PC-3 (cell line): ENCODE results near the gene PITPNM3. TPM values are rescaled to one million over a fixed set of nuclear protein-coding genes. Genes with fewer than 3 reads are reported as not detected.

Source experiments
- ATAC-seq: fragments of 200-7000 bp; cut with Tn5 transposase; 2 replicates; pipeline ENCODE4 v1.9.1; 2020; ENCODE audit warnings: mild to moderate bottlenecking, moderate library complexity
- BruUV-seq: library from RNA; stranded (reverse); fragments of 400-500 nt; replicated peaks from 2 replicates; lab custom pipeline; 2021; lab: Mats Ljungman, UMichigan
- CTCF ChIA-PET: fragments of 300-600 bp; sonication (Branson Sonifier 250); formaldehyde crosslinking; loops from one replicate; lab custom pipeline; 2022; ENCODE audit warnings: antibody characterized with exemption; lab: Charles Lee
- POLR2A ChIA-PET: fragments of 300-600 bp; sonication (Branson Sonifier 250); formaldehyde crosslinking; loops from one replicate; lab custom pipeline; 2022; ENCODE audit warnings: antibody characterized with exemption; ENCODE audit not compliant: unreplicated experiment; lab: Charles Lee
- DNase-seq: peaks from one replicate; pipeline ENCODE4 v3.0.0-alpha.2; 2015
- H2AFZ ChIP-seq: fragments of 300-600 bp; sonication (generic); 2 replicates; pipeline ENCODE4 v1.6.0; 2016; ENCODE audit warnings: antibody characterized with exemption, low read length
- H3F3A ChIP-seq: fragments of 300-600 bp; sonication (generic); one replicate; pipeline ENCODE4 v1.6.0; 2017; ENCODE audit warnings: antibody characterized with exemption, low read length, control low read depth, mild to moderate bottlenecking; ENCODE audit not compliant: unreplicated experiment
- H3K27ac ChIP-seq: fragments of 300-600 bp; sonication (generic); 2 replicates; pipeline ENCODE4 v1.5.1; 2016; ENCODE audit warnings: mild to moderate bottlenecking, low read length
- H3K27me3 ChIP-seq: fragments of 300-600 bp; sonication (generic); 2 replicates; pipeline ENCODE4 v1.6.1; 2016; ENCODE audit warnings: low read length, mixed read lengths
- H3K36me3 ChIP-seq: fragments of 300-600 bp; sonication (generic); 2 replicates; pipeline ENCODE4 v1.6.1; 2016; ENCODE audit warnings: low read depth, mixed run types, low read length, mixed read lengths
- H3K4me1 ChIP-seq: fragments of 300-600 bp; sonication (generic); 2 replicates; pipeline ENCODE4 v1.5.1; 2016; ENCODE audit warnings: low read length; ENCODE audit not compliant: insufficient read depth
- H3K4me2 ChIP-seq: fragments of 300-600 bp; sonication (generic); 2 replicates; pipeline ENCODE4 v1.6.0; 2016; ENCODE audit warnings: low read length
- H3K4me3 ChIP-seq: fragments of 300-600 bp; sonication (generic); 2 replicates; pipeline ENCODE4 v1.5.1; 2016; ENCODE audit warnings: mild to moderate bottlenecking, low read length, mixed read lengths
- H3K79me2 ChIP-seq: fragments of 300-600 bp; sonication (generic); 2 replicates; pipeline ENCODE4 v1.6.1; 2017; ENCODE audit warnings: low read length, mixed read lengths
- H3K9ac ChIP-seq: fragments of 300-600 bp; sonication (generic); 2 replicates; pipeline ENCODE4 v1.6.0; 2016; ENCODE audit warnings: mild to moderate bottlenecking, low read length
- H3K9me2 ChIP-seq: fragments of 300-600 bp; sonication (generic); replicated peaks from 2 replicates; pipeline ENCODE4 v1.6.1; 2016; ENCODE audit warnings: mixed run types, low read length, mixed read lengths
- H3K9me3 ChIP-seq: fragments of 300-600 bp; sonication (generic); 2 replicates; pipeline ENCODE4 v1.6.1; 2016; ENCODE audit warnings: low read length, mixed read lengths
- H4K20me1 ChIP-seq: fragments of 300-600 bp; sonication (generic); 2 replicates; pipeline ENCODE4 v1.6.1; 2016; ENCODE audit warnings: low read length, mixed read lengths
- CTCF ChIP-seq: fragments of 300-600 bp; sonication (generic); conservative IDR thresholded peaks from 2 replicates; pipeline ENCODE4 v1.5.1; 2017; ENCODE audit warnings: antibody characterized with exemption, low read depth, mild to moderate bottlenecking, low read length
- EZH2 ChIP-seq: fragments of 300-600 bp; sonication (generic); IDR thresholded peaks from one replicate; pipeline ENCODE4 v1.6.1; 2017; ENCODE audit warnings: antibody characterized with exemption, mild to moderate bottlenecking, low read length; ENCODE audit not compliant: unreplicated experiment
- EZH2phosphoT487 ChIP-seq: fragments of 300-600 bp; sonication (generic); IDR thresholded peaks from 2 replicates; pipeline ENCODE4 v1.6.1; 2018; ENCODE audit warnings: mild to moderate bottlenecking, antibody characterized with exemption, low read length, borderline replicate concordance
- intact Hi-C: fragments of 100-400 bp; cut with micrococcal nuclease; formaldehyde crosslinking; loops from 2 replicates; pipeline ENCODE4 v1.9.0; 2023
- total RNA-seq: library from RNA; depleted of rRNA; stranded (reverse); fragments of >200 nt; gene quantifications from 2 replicates; pipeline ENCODE4 v1.2.3, GENCODE V29; 2014

Gene PITPNM3
- total RNA-seq, 1 experiment from 2014 or later = 7.1 TPM

GRCh38 chr17:6591599-6592158 lies 35.3 kb upstream of the PITPNM3 start:
- no TSS peak for BruUV-seq
- Histone ChIP-seq H3K4me1 (peaks cover 20% of the 10 kb centered on the region), H3K4me3 (no peak overlapping the region), H4K20me1 (no peaks in the 10 kb centered on the region), H3K79me2 (no peaks in the 10 kb centered on the region), H3K9me3 (no peaks in the 10 kb centered on the region), H3K9me2 (no peaks in the 10 kb centered on the region), H3K27ac (peak overlapping the region; percentile 80), H3F3A (no peaks in the 10 kb centered on the region), H2AFZ (no peak overlapping the region), H3K4me2 (peak overlapping the region; percentile 47), H3K36me3 (peaks cover 16% of the 10 kb centered on the region), H3K9ac (no peak overlapping the region; the same call in 1 of the 2 replicates), H3K27me3 (no peaks in the 10 kb centered on the region)
- DNase-seq = peak; percentile 89
- ChIA-PET POLR2A (no interaction called here), CTCF (no interaction called here)
- TF ChIP-seq EZH2phosphoT487 (no peak), EZH2 (no peak), CTCF (no peak)
- ATAC-seq = peak; percentile 81
- intact Hi-C loops = no loop called here

GRCh38 chr17:6589266-6589946 lies 33.1 kb upstream of the PITPNM3 start:
- ATAC-seq = no peak
- POLR2A ChIA-PET = no interaction called here
- TF ChIP-seq CTCF (no peak), EZH2phosphoT487 (no peak), EZH2 (no peak)
- BruUV-seq = no TSS peak
- intact Hi-C loops = no loop called here
- Histone ChIP-seq H3K9ac (no peak overlapping the region), H3K9me2 (no peaks in the 10 kb centered on the region), H4K20me1 (no peaks in the 10 kb centered on the region), H3K36me3 (peaks cover 12% of the 10 kb centered on the region), H3K4me3 (no peak overlapping the region), H3K27me3 (no peaks in the 10 kb centered on the region), H3K4me2 (no peak overlapping the region), H2AFZ (no peak overlapping the region), H3K27ac (no peak overlapping the region), H3K4me1 (peaks cover 20% of the 10 kb centered on the region), H3K79me2 (no peaks in the 10 kb centered on the region), H3F3A (no peaks in the 10 kb centered on the region), H3K9me3 (no peaks in the 10 kb centered on the region)
- DNase-seq = no peak
- CTCF ChIA-PET = no interaction called here

GRCh38 chr17:6588165-6588564 lies 31.8 kb upstream of the PITPNM3 start:
- intact Hi-C loops = no loop called here
- Histone ChIP-seq H3K4me1 (peaks cover 20% of the 10 kb centered on the region), H3K36me3 (peaks cover 13% of the 10 kb centered on the region; the same call in 1 of the 2 replicates), H3K79me2 (no peaks in the 10 kb centered on the region), H2AFZ (no peak overlapping the region), H3F3A (no peaks in the 10 kb centered on the region), H3K27ac (no peak overlapping the region), H3K4me3 (no peak overlapping the region), H3K27me3 (no peaks in the 10 kb centered on the region), H3K9ac (no peak overlapping the region), H3K9me2 (no peaks in the 10 kb centered on the region), H4K20me1 (no peaks in the 10 kb centered on the region), H3K4me2 (no peak overlapping the region), H3K9me3 (no peaks in the 10 kb centered on the region)
- ATAC-seq (no peak), DNase-seq (no peak)
- TF ChIP-seq EZH2 (no peak), CTCF (no peak), EZH2phosphoT487 (no peak)
- ChIA-PET POLR2A (no interaction called here), CTCF (no interaction called here)
- no TSS peak for BruUV-seq
